Vagina (tissue), 2 donors: ENCODE results near the gene RAPGEF5.

ENCODE experiments used
- CTCF ChIP-seq, 3 experiments: fragments of 450-650 bp in 2 of 3; fragments of 200-600 bp in 1 of 3; sonication (generic) in 1 of 3; IDR thresholded peaks; one replicate each; pipeline ENCODE4 v1.5.1; 2017 to 2019; ENCODE audit warnings: antibody characterized with exemption in 3 of 3, mild to moderate bottlenecking in 2 of 3, moderate library complexity in 2 of 3
- POLR2A ChIP-seq, 2 donors: fragments of 450-650 bp; IDR thresholded peaks; one replicate each; pipeline ENCODE4 v1.6.1; 2017; ENCODE audit warnings: antibody characterized with exemption in 2 of 2, mild to moderate bottlenecking in 2 of 2, moderate library complexity in 2 of 2
- POLR2AphosphoS5 ChIP-seq, 2 donors: sonication (generic); formaldehyde crosslinking; IDR thresholded peaks; one replicate each; pipeline ENCODE4 v1.9.0; 2017; ENCODE audit warnings: antibody characterized with exemption in 2 of 2, mild to moderate bottlenecking in 2 of 2, low read depth in 1 of 2; ENCODE audit not compliant: insufficient read depth in 1 of 2

DNA sequence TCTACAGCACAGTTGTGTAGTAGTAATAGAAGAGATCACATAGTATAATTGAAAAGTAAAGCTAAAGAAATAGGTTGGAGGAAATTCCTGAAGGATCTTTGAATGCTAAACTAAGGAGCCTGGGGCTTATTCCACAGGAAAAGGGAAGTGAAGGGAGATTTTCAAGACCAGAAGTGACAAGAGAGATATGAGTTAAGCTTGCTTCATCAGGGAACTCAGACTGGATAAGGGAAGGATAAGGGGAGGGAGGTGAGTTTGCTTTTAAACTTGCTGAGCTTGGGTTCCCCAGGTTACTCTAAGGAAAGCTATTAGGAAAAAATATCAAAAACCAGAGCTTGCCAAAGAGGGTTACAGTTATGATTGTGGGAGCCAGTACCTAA is 182.4 kb downstream of the RAPGEF5 start:
- TF ChIP-seq CTCF (IDR thresholded peaks at IDR 0.05) (no peak), POLR2A (IDR thresholded peaks at IDR 0.05) (no peak), POLR2AphosphoS5 (IDR thresholded peaks at IDR 0.05; ENCODE audit: insufficient read depth in 1 of 2, low read depth in 1 of 2) (no peak)
